K562 (cell line): Measurements from ENCODE around the gene ITGAD. TPM values are rescaled to one million over a fixed set of nuclear protein-coding genes. Genes with fewer than 3 reads are reported as not detected.

Experiments used
- ADNP ChIP-seq: fragments of 200-800 bp; sonication (Bioruptor generic); IDR thresholded peaks from 2 replicates; pipeline ENCODE4 v1.6.1; 2016; ENCODE audit warnings: missing genetic modification characterization, missing compliant biosample characterization
- CHD2 ChIP-seq: IDR thresholded peaks from 2 replicates; pipeline ENCODE4 v1.6.1; 2011; ENCODE audit warnings: low read depth, low read length
- FOXK2 ChIP-seq, 2 experiments: fragments of 450-650 bp; IDR thresholded peaks in 1 of 2; conservative IDR thresholded peaks in 1 of 2; 2 replicates each; pipeline ENCODE4 v1.6.1; 2016; ENCODE audit warnings: low read depth in 2 of 2, mild to moderate bottlenecking in 1 of 2
- FOXP1 ChIP-seq: sonication (generic); formaldehyde crosslinking; IDR thresholded peaks from 2 replicates; pipeline ENCODE4 v1.8.0; 2022; ENCODE audit warnings: mild to moderate bottlenecking, missing genetic modification reagents
- KDM4B ChIP-seq, 2 experiments: fragments of 450-650 bp in 1 of 2; sonication (generic) in 1 of 2; IDR thresholded peaks; 2 replicates each; pipeline ENCODE4 v1.6.1; 2016 to 2017; ENCODE audit warnings: borderline replicate concordance in 2 of 2, antibody characterized with exemption in 1 of 2, low read depth in 1 of 2, mild to moderate bottlenecking in 1 of 2
- NCOA1 ChIP-seq: fragments of 450-650 bp; IDR thresholded peaks from 2 replicates; pipeline ENCODE4 v1.6.1; 2016; ENCODE audit warnings: low read depth
- POLR2B ChIP-seq: fragments of 450-650 bp; IDR thresholded peaks from 2 replicates; pipeline ENCODE4 v1.6.1; 2018; ENCODE audit warnings: low read depth; ENCODE audit not compliant: partially characterized antibody
- POLR3A ChIP-seq: IDR thresholded peaks from 2 replicates; pipeline ENCODE4 v1.6.1; 2011; ENCODE audit warnings: borderline replicate concordance, mild to moderate bottlenecking, moderate library complexity; ENCODE audit not compliant: insufficient read length, insufficient read depth; ENCODE audit errors: extremely low read depth
- RBM14 ChIP-seq: fragments of 200-400 bp; formaldehyde crosslinking; IDR thresholded peaks from 2 replicates; pipeline ENCODE4 v1.6.1; 2018; ENCODE audit warnings: low read depth, mild to moderate bottlenecking, low read length, moderate library complexity, borderline replicate concordance; ENCODE audit not compliant: insufficient read depth
- RBM25 ChIP-seq: fragments of 200-400 bp; formaldehyde crosslinking; IDR thresholded peaks from 2 replicates; pipeline ENCODE4 v1.6.1; 2018; ENCODE audit warnings: low read length, low read depth, moderate library complexity; ENCODE audit not compliant: severe bottlenecking
- RBM34 ChIP-seq: fragments of 200-400 bp; formaldehyde crosslinking; IDR thresholded peaks from 2 replicates; pipeline ENCODE4 v1.6.1; 2018; ENCODE audit warnings: low read length, borderline replicate concordance; ENCODE audit not compliant: insufficient read depth
- RCOR1 ChIP-seq, 2 experiments: IDR thresholded peaks; 2 replicates each; pipeline ENCODE4 v1.6.1; 2012; ENCODE audit warnings: low read depth in 2 of 2, low read length in 2 of 2, borderline replicate concordance in 1 of 2, improper control_type of control experiment in 1 of 2
- SMAD1 ChIP-seq: fragments of 150-350 bp; IDR thresholded peaks from 2 replicates; pipeline ENCODE4 v1.6.1; 2014; ENCODE audit warnings: low read length, low read depth; ENCODE audit not compliant: partially characterized antibody
- WHSC1 ChIP-seq: IDR thresholded peaks from one replicate; pipeline ENCODE4 v1.6.1; 2012; ENCODE audit warnings: low read length, control low read depth, inconsistent platforms
- ZNF134 ChIP-seq: fragments of 250-450 bp; sonication (Bioruptor Pico); conservative IDR thresholded peaks from 2 replicates; pipeline ENCODE4 v1.4.0; 2020
- ZNF143 ChIP-seq: sonication (generic); formaldehyde crosslinking; IDR thresholded peaks from 2 replicates; pipeline ENCODE4 v1.9.0; 2022; ENCODE audit warnings: mild to moderate bottlenecking, missing genetic modification reagents
- ZNF174 ChIP-seq: fragments of 250-450 bp; sonication (Bioruptor Pico); IDR thresholded peaks from 2 replicates; pipeline ENCODE4 v1.4.0; 2020; ENCODE audit warnings: mild to moderate bottlenecking
- ZSCAN29 ChIP-seq: fragments of 450-650 bp; IDR thresholded peaks from 2 replicates; pipeline ENCODE4 v1.6.1; 2017
- polyA plus RNA-seq, 8 experiments: library from polyadenylated mRNA; depleted of rRNA in 4 of 8; stranded (reverse) in 5 of 8; unstranded in 3 of 8; fragments of >200 nt; fragmentation: Nextera tagmentation in 2 of 8; fragmentation: Illumina TruSeq in 1 of 8; extraction: Ambion mirVana in 2 of 8; extraction: Trizol in 1 of 8; gene quantifications; 2 replicates each; pipeline versions ENCODE4 v1.2.1 to v1.2.3, GENCODE V29; 2011 to 2014; ENCODE audit warnings: inconsistent platforms in 1 of 8, missing spikeins in 1 of 8
- total RNA-seq, 7 experiments: library from RNA; depleted of rRNA in 6 of 7; stranded (reverse); fragments of >200 nt in 6 of 7; fragmentation: Illumina TruSeq in 2 of 7; extraction: Trizol in 2 of 7; gene quantifications; 2 replicates each; pipeline versions ENCODE4 v1.2.1 to v1.2.3, GENCODE V29; 2011 to 2021; ENCODE audit warnings: low replicate concordance in 1 of 7
- TF ChIP-seq, protein P1 (sequence below): fragments of 450-650 bp; IDR thresholded peaks from 2 replicates; pipeline ENCODE4 v1.6.1; 2016; ENCODE audit warnings: low read depth, mild to moderate bottlenecking, moderate library complexity
- TF ChIP-seq, protein P2 (sequence below): sonication (generic); formaldehyde crosslinking; IDR thresholded peaks from 2 replicates; pipeline ENCODE4 v1.8.0; 2023; ENCODE audit warnings: mild to moderate bottlenecking, missing genetic modification reagents
- TF ChIP-seq, protein P3 (sequence below): fragments of 450-650 bp; formaldehyde crosslinking; IDR thresholded peaks from 2 replicates; pipeline ENCODE4 v1.4.0; 2020; ENCODE audit warnings: mild to moderate bottlenecking, moderate library complexity

The ITGAD gene
- total and polyA plus RNA-seq, 9 of the 15 experiments (the other 6 are each of a cell fraction or from before 2014, with no cell fraction given) = not detected

DNA sequence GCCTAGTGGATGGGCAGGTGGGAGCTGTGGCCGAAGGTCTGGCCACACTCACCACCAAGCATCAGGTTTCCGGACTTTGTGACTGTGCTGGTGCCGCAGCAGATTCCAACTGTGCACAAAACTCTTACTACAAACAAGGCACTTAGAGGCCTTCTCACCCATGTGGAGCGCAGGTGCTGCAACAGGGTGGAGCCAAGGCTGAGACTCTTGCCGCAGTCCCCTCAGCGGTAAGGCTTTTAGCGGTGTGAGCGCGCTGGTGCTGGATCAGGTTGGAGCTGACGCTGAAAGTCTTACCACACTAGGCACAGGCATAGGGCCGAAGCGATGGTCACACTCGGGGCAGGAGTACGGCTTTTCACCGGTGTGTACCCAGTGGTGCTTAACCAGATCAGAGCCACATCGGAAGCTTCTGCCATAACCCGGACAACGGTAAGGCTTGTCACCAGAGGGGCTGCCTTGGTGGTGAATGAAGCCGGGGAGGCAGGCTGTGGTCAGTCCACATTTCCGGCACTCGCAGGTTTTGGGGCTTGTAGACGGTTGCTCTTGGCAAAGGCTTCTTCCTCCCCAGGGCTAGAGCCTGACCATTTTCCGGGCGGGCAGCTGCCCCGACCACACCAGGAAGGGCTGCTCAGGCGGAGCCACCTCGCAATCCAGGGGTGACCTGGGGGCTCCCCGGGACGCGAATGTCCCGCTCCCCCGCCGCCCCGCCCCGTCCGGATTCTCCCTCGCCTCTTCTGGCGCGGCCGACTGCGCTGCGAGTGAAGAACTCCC lies 65.1 kb downstream of the ITGAD start (continued):
- TF ChIP-seq, protein P1, sequence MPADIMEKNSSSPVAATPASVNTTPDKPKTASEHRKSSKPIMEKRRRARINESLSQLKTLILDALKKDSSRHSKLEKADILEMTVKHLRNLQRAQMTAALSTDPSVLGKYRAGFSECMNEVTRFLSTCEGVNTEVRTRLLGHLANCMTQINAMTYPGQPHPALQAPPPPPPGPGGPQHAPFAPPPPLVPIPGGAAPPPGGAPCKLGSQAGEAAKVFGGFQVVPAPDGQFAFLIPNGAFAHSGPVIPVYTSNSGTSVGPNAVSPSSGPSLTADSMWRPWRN = no peak
- TF ChIP-seq NCOA1 (0 out of 2 replicates have a peak, but pooled peaks have one; percentile 20), FOXP1 (no peak), ZNF134 (CRISPR knock-in tag) (no peak), RBM25 (no peak), FOXK2 (conservative IDR thresholded peaks at IDR 0.05 in 1 of 2, IDR thresholded peaks at IDR 0.05 in 1 of 2; ENCODE audit: low read depth in 2 of 2) (peak in 1 of 2 experiments; percentile 85; a peak in 2 of 4 replicates), POLR3A (no peak), ZSCAN29 (no peak), KDM4B (IDR thresholded peaks at IDR 0.05; ENCODE audit: borderline replicate concordance in 2 of 2, low read depth in 1 of 2) (0 out of 4 replicates have a peak, but pooled peaks of 1 of the 2 experiments have one; percentile 11), POLR2B (no peak), ZNF174 (CRISPR knock-in tag) (no peak), RBM14 (no peak), RCOR1 (IDR thresholded peaks at IDR 0.05; ENCODE audit: borderline replicate concordance in 1 of 2, low read depth in 2 of 2, low read length in 2 of 2) (no peak), ZNF143 (CRISPR knock-in tag) (peak; percentile 57; the same call in 1 of the 2 replicates), RBM34 (no peak), ADNP (tag) (no peak), SMAD1 (no peak), WHSC1 (no peak), CHD2 (no peak)
- TF ChIP-seq, protein P2, sequence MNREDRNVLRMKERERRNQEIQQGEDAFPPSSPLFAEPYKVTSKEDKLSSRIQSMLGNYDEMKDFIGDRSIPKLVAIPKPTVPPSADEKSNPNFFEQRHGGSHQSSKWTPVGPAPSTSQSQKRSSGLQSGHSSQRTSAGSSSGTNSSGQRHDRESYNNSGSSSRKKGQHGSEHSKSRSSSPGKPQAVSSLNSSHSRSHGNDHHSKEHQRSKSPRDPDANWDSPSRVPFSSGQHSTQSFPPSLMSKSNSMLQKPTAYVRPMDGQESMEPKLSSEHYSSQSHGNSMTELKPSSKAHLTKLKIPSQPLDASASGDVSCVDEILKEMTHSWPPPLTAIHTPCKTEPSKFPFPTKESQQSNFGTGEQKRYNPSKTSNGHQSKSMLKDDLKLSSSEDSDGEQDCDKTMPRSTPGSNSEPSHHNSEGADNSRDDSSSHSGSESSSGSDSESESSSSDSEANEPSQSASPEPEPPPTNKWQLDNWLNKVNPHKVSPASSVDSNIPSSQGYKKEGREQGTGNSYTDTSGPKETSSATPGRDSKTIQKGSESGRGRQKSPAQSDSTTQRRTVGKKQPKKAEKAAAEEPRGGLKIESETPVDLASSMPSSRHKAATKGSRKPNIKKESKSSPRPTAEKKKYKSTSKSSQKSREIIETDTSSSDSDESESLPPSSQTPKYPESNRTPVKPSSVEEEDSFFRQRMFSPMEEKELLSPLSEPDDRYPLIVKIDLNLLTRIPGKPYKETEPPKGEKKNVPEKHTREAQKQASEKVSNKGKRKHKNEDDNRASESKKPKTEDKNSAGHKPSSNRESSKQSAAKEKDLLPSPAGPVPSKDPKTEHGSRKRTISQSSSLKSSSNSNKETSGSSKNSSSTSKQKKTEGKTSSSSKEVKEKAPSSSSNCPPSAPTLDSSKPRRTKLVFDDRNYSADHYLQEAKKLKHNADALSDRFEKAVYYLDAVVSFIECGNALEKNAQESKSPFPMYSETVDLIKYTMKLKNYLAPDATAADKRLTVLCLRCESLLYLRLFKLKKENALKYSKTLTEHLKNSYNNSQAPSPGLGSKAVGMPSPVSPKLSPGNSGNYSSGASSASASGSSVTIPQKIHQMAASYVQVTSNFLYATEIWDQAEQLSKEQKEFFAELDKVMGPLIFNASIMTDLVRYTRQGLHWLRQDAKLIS (CRISPR knock-in tag) = 0 out of 2 replicates have a peak, but pooled peaks have one; percentile 8
- TF ChIP-seq, protein P3, sequence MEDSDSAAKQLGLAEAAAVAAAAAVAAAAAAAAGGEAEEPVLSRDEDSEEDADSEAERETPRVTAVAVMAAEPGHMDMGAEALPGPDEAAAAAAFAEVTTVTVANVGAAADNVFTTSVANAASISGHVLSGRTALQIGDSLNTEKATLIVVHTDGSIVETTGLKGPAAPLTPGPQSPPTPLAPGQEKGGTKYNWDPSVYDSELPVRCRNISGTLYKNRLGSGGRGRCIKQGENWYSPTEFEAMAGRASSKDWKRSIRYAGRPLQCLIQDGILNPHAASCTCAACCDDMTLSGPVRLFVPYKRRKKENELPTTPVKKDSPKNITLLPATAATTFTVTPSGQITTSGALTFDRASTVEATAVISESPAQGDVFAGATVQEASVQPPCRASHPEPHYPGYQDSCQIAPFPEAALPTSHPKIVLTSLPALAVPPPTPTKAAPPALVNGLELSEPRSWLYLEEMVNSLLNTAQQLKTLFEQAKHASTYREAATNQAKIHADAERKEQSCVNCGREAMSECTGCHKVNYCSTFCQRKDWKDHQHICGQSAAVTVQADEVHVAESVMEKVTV (CRISPR knock-in tag) = no peak
